Activated CD4-positive, CD25-positive, alpha-beta regulatory T cell treated with anti-CD3 and anti-CD28 coated beads, Interleukin-2, amount 50 U/mL, for 16 hours (primary cell): Measurements from ENCODE around the gene MTR.

Experiments used
- DNase-seq: peaks from one replicate; pipeline ENCODE4 v3.0.0-alpha.2; 2020; ENCODE audit warnings: low read depth, low spot score

Gene MTR

GRCh38 chr1:236862615-236863211 is 67.6 kb downstream of the MTR start:
- no peak for DNase-seq

- DNase-seq, result no peak
These were observed 69.1 kb downstream of the MTR start for GRCh38 chr1:236864211-236864610.

GRCh38 chr1:236864996-236865817 is 70.1 kb downstream of the MTR start:
- DNase-seq, result no peak

- DNase-seq, result no peak
These were observed 70.7 kb downstream of the MTR start for GRCh38 chr1:236865818-236866155.

GRCh38 chr1:236868625-236869467 is 73.8 kb downstream of the MTR start:
- DNase-seq, result no peak

- DNase-seq, result no peak
These were observed 74.8 kb downstream of the MTR start for GRCh38 chr1:236869911-236870310.

GRCh38 chr1:236870721-236871120 is 75.6 kb downstream of the MTR start:
- no peak for DNase-seq

- no peak for DNase-seq
These were observed 77.1 kb downstream of the MTR start for GRCh38 chr1:236872075-236872666.

GRCh38 chr1:236875975-236876374 is 80.9 kb downstream of the MTR start:
- no peak for DNase-seq

GRCh38 chr1:236877661-236878060 is 82.6 kb downstream of the MTR start:
- DNase-seq, result no peak

- DNase-seq, result no peak
These were observed 85.1 kb downstream of the MTR start for GRCh38 chr1:236880209-236880608.

GRCh38 chr1:236882678-236883077 is 87.6 kb downstream of the MTR start:
- DNase-seq, result no peak

- no peak for DNase-seq
These were observed 91.1 kb downstream of the MTR start for GRCh38 chr1:236886199-236886598.

- no peak for DNase-seq
These were observed 92.0 kb downstream of the MTR start for GRCh38 chr1:236887081-236887480.

GRCh38 chr1:236888126-236888525 is 93.0 kb downstream of the MTR start:
- DNase-seq, result no peak

- DNase-seq, result no peak
These were observed 93.8 kb downstream of the MTR start for GRCh38 chr1:236888903-236889302.

- DNase-seq, result no peak
These were observed 95.3 kb downstream of the MTR start for GRCh38 chr1:236890152-236891056.

GRCh38 chr1:236893626-236894545 is 98.8 kb downstream of the MTR start:
- DNase-seq, result no peak

- DNase-seq, result no peak
These were observed 100.7 kb downstream of the MTR start for GRCh38 chr1:236895665-236896387.
